ENCODE data around the gene GAL3ST1.

DNA sequence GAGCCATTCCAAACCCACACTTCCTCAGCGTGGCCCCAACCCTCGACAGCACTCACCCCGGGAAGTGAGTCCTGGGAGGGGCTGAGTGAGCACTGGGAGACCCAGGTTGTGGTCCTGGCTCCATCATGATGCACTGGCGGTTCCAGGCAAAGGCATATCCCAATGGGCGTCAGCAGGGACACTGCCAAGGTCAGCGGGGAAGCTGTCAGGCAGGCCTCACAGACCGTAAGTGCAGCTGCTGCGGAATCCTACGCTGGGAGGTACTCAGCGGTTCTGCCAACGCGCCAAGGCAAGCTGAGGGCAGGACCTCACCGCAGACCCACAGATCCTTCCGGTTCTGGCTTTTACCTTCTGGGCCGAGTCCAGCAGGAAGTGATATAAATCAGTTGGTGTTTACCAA, 1.4 kb upstream of the GAL3ST1 start:
- TF ChIP-seq EZH2 (IDR thresholded peaks at IDR 0.05), result no peak
- TF ChIP-seq CTCF (IDR thresholded peaks at IDR 0.05), result no peak
- TF ChIP-seq EZH2phosphoT487 (IDR thresholded peaks at IDR 0.05), result no peak

Data from neural progenitor cell (in vitro differentiated cells).